H1 (cell line): ENCODE data around the gene SLC2A13. TPM values are rescaled to one million over a fixed set of nuclear protein-coding genes. Genes with fewer than 3 reads are reported as not detected.

ENCODE experiments used
- CHD2 ChIP-seq: IDR thresholded peaks from 2 replicates; pipeline ENCODE4 v1.6.1; 2012; ENCODE audit warnings: low read length, improper control_type of control experiment
- CHD7 ChIP-seq: fragments of 300-600 bp; sonication (generic); IDR thresholded peaks from 2 replicates; pipeline ENCODE4 v1.7.1; 2012; ENCODE audit warnings: low read length, moderate library complexity, mild to moderate bottlenecking, inconsistent platforms; ENCODE audit not compliant: insufficient replicate concordance
- CTBP2 ChIP-seq: IDR thresholded peaks from 2 replicates; pipeline ENCODE4 v1.7.0; 2011; ENCODE audit warnings: borderline replicate concordance, mild to moderate bottlenecking, moderate library complexity, mixed read lengths, low read length; ENCODE audit not compliant: insufficient read depth, insufficient read length
- EZH2 ChIP-seq: fragments of 200-600 bp; sonication (generic); IDR thresholded peaks from 2 replicates; pipeline ENCODE4 v1.7.1; 2012; ENCODE audit warnings: low read depth, mild to moderate bottlenecking, moderate library complexity, low read length, inconsistent platforms; ENCODE audit not compliant: severe bottlenecking
- GABPA ChIP-seq: IDR thresholded peaks from 2 replicates; pipeline ENCODE4 v1.6.1; 2011; ENCODE audit warnings: mild to moderate bottlenecking, low read length, moderate library complexity, borderline replicate concordance; ENCODE audit not compliant: insufficient read depth
- KDM5A ChIP-seq: fragments of 200-600 bp; IDR thresholded peaks from 2 replicates; pipeline ENCODE4 v1.7.1; 2012; ENCODE audit warnings: mild to moderate bottlenecking, low read length, inconsistent platforms, mixed read lengths
- SIN3A ChIP-seq, 2 experiments: IDR thresholded peaks in 1 of 2; conservative IDR thresholded peaks in 1 of 2; 2 replicates each; pipeline ENCODE4 v1.6.1; 2011 to 2012; ENCODE audit warnings: low read length in 2 of 2, improper control_type of control experiment in 1 of 2, low read depth in 1 of 2, mild to moderate bottlenecking in 1 of 2
- SIRT6 ChIP-seq: IDR thresholded peaks from one replicate; pipeline ENCODE4 v1.7.1; 2012; ENCODE audit warnings: low read length, inconsistent platforms
- SP4 ChIP-seq: IDR thresholded peaks from 2 replicates; pipeline ENCODE4 v1.6.1; 2012; ENCODE audit warnings: low read length, inconsistent platforms
- TAF1 ChIP-seq: IDR thresholded peaks from 2 replicates; pipeline ENCODE4 v1.6.1; 2011; ENCODE audit warnings: mild to moderate bottlenecking, low read depth, low read length
- polyA plus RNA-seq, 7 experiments: library from polyadenylated mRNA; depleted of rRNA in 3 of 7; stranded (reverse) in 5 of 7; unstranded in 2 of 7; fragments of >200 nt in 5 of 7; fragments of 200-250 nt in 2 of 7; gene quantifications; 1 replicate in 5 of 7; 2 replicates in 1 of 7; 4 replicates in 1 of 7; pipeline versions ENCODE4 v1.2.1 to v1.2.3, GENCODE V29; 2011 to 2013; ENCODE audit warnings: missing spikeins in 2 of 7, mixed read lengths in 2 of 7
- total RNA-seq: library from RNA; stranded (reverse); fragmentation: NEBNext Ultra II Directional; extraction: Animal tissue kit (Norgen Biotek cat#: 25700); gene quantifications from 2 replicates; pipeline ENCODE4 v1.2.1, GENCODE V29; 2021

Gene SLC2A13
- total and polyA plus RNA-seq, 2 of the 8 experiments (the other 6 are each of a cell fraction or from before 2014, with no cell fraction given) = 2.8 to 9.6 TPM

DNA sequence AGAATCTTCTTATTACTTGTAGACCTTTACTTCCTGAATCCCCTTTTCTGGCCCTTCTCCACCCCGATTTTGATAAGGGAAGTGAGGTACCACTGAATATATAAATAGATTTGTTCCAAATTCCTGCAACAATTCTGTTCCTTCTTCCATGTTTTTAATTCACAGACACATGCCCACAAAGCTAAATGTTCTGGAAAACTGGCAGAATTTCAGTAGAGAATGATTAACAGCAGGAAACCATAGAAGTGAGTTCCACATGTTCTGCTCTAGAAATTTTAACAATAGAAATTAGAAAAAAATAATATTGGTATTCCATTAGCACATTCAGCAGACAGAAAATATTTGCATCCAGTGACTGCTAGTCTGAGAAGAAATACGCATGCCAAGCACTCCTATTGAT is 139.6 kb downstream of the SLC2A13 start (continued):
- TF ChIP-seq CHD7 (no peak), EZH2 (no peak), CHD2 (no peak), KDM5A (no peak), SIN3A (conservative IDR thresholded peaks at IDR 0.05 in 1 of 2, IDR thresholded peaks at IDR 0.05 in 1 of 2; ENCODE audit: low read depth in 1 of 2, low read length in 2 of 2) (no peak), SP4 (no peak), GABPA (no peak), TAF1 (no peak), SIRT6 (no peak), CTBP2 (no peak)
- TF ChIP-seq, all 59 proteins: peak for 0
